Thoracic aorta (tissue), 2 donors: ENCODE measurements around the gene SLC27A4. TPM values are rescaled to one million over a fixed set of nuclear protein-coding genes. Genes with fewer than 3 reads are reported as not detected.

Experiments used
- ATAC-seq: fragments of 150-250 bp; one replicate; pipeline ENCODE4 v1.8.0; 2017; ENCODE audit warnings: low read depth; ENCODE audit not compliant: insufficient number of reproducible peaks, low FRiP score
- DNase-seq: peaks from one replicate; pipeline ENCODE4 v3.0.0-alpha.2; 2020; ENCODE audit warnings: low spot score
- H3K27ac ChIP-seq, 2 donors: fragments of 200-600 bp; sonication (generic); 1 replicate in 1 of 2; 2 replicates in 1 of 2; pipeline ENCODE4 v1.5.1; 2016; ENCODE audit warnings: mild to moderate bottlenecking in 2 of 2, moderate library complexity in 2 of 2
- H3K27me3 ChIP-seq: fragments of 200-600 bp; sonication (generic); replicated peaks from 2 replicates; pipeline ENCODE4 v1.6.0; 2016; ENCODE audit warnings: mild to moderate bottlenecking; ENCODE audit not compliant: insufficient read depth
- H3K36me3 ChIP-seq: fragments of 200-600 bp; sonication (generic); one replicate; pipeline ENCODE4 v1.5.1; 2016
- H3K4me1 ChIP-seq, 2 donors: fragments of 200-600 bp; sonication (generic); 1 replicate in 1 of 2; 2 replicates in 1 of 2; pipeline versions ENCODE4 v1.5.1 to v1.6.0; 2016; ENCODE audit warnings: low read depth in 2 of 2, mild to moderate bottlenecking in 1 of 2; ENCODE audit not compliant: control insufficient read depth in 1 of 2
- H3K4me3 ChIP-seq: fragments of 200-600 bp; sonication (generic); 2 replicates; pipeline ENCODE4 v1.5.1; 2016; ENCODE audit warnings: mild to moderate bottlenecking
- H3K9me3 ChIP-seq: fragments of 200-600 bp; sonication (generic); 2 replicates; pipeline ENCODE4 v1.5.1; 2016
- total RNA-seq, 2 donors: library from RNA; depleted of rRNA; stranded (reverse); fragments of >200 nt; gene quantifications; one replicate each; pipeline versions ENCODE4 v1.1.0 to v1.2.3, GENCODE V29; 2016
- TF ChIP-seq, protein P1 (sequence below): fragments of 200-600 bp; sonication (generic); IDR thresholded peaks from one replicate; pipeline ENCODE4 v1.5.1; 2019; ENCODE audit warnings: antibody characterized with exemption

Gene SLC27A4
- total RNA-seq, 2 donors from 2014 or later: 20.9 to 36.8 TPM

DNA sequence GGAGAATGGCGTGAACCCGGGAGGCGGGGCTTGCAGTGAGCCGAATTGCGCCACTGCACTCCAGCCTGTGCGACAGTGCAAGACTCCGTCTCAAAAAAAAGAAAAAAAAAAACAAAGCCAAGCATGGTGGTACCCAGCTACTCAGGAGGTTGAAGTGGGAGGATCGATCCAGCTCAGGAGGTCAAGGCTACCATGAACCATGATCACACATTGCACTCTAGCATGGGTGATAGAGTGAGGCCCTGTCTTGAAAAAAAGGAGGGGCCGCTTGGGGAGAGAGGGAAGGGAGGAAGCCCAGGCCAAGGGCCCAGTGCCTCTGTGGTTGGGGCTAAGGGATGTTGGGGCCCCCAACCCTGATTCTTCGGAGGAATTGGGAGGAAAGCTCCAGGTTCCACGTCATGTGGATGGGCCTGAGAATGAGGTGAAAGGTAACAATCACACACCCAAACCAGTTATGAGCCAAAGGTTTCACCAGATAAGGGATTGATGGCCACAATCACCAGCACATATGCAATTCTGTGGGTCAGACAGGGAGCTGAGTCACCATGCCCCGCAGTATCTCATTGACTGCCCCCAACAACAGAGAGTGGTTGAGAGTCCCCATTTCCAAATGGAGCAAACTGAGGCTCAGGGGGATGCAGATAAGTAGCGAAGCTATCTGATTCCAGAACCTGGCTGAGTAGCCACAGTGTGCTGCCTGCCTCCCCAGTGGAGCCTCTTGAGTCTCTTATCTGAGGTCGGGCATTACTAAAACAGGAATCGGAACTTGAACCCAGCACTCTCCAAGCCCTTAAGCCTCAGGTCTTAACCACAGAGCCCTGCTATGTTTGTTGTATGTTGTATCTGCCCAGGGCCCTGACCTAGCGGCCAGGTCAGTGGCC lies 43.7 kb upstream of the SLC27A4 start:
- Histone ChIP-seq H3K9me3 (no peaks in the 10 kb centered on the region), H3K27ac (no peak overlapping the region), H3K36me3 (no peaks in the 10 kb centered on the region), H3K27me3 (no peaks in the 10 kb centered on the region), H3K4me3 (no peak overlapping the region), H3K4me1 (no peaks in the 10 kb centered on the region)
- DNase-seq: no peak
- no peak for ATAC-seq
- TF ChIP-seq, protein P1, sequence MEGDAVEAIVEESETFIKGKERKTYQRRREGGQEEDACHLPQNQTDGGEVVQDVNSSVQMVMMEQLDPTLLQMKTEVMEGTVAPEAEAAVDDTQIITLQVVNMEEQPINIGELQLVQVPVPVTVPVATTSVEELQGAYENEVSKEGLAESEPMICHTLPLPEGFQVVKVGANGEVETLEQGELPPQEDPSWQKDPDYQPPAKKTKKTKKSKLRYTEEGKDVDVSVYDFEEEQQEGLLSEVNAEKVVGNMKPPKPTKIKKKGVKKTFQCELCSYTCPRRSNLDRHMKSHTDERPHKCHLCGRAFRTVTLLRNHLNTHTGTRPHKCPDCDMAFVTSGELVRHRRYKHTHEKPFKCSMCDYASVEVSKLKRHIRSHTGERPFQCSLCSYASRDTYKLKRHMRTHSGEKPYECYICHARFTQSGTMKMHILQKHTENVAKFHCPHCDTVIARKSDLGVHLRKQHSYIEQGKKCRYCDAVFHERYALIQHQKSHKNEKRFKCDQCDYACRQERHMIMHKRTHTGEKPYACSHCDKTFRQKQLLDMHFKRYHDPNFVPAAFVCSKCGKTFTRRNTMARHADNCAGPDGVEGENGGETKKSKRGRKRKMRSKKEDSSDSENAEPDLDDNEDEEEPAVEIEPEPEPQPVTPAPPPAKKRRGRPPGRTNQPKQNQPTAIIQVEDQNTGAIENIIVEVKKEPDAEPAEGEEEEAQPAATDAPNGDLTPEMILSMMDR: no peak

DNA sequence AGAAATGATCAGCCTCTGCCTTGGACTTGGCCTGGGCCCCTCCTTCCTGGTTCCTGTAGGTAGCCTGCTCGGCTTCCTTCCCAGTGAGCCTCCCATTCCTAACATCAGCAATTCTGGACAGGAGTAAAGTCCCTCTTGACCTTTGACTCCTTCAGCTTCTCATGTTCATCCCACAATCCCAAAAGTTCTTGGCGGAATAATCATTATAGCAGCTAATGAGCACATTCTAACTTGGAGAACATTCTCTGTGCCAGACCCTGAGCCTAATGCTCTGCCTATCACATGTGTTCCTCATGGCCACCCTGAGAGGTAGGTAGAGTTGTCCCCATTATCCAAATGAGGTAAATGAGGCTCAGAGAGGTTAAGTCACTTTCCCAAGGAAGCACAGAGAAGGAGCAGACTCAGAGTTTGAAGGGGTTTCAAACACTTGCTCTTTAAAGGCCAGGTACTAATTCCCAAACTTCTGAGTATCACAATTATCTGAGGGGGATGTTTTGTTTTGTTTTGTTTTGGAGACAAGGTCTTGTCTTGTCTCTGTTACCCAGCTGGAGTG lies 43.0 kb upstream of the SLC27A4 start:
- H3K27ac ChIP-seq: no peak overlapping the region
- no peaks in the 10 kb centered on the region for H3K4me1 ChIP-seq
- no peak overlapping the region for H3K4me3 ChIP-seq
- ATAC-seq (no peak), DNase-seq (no peak)
- H3K36me3 ChIP-seq: no peaks in the 10 kb centered on the region
- no peaks in the 10 kb centered on the region for H3K27me3 ChIP-seq
- H3K9me3 ChIP-seq: no peaks in the 10 kb centered on the region
- TF ChIP-seq, protein P1: no peak

DNA sequence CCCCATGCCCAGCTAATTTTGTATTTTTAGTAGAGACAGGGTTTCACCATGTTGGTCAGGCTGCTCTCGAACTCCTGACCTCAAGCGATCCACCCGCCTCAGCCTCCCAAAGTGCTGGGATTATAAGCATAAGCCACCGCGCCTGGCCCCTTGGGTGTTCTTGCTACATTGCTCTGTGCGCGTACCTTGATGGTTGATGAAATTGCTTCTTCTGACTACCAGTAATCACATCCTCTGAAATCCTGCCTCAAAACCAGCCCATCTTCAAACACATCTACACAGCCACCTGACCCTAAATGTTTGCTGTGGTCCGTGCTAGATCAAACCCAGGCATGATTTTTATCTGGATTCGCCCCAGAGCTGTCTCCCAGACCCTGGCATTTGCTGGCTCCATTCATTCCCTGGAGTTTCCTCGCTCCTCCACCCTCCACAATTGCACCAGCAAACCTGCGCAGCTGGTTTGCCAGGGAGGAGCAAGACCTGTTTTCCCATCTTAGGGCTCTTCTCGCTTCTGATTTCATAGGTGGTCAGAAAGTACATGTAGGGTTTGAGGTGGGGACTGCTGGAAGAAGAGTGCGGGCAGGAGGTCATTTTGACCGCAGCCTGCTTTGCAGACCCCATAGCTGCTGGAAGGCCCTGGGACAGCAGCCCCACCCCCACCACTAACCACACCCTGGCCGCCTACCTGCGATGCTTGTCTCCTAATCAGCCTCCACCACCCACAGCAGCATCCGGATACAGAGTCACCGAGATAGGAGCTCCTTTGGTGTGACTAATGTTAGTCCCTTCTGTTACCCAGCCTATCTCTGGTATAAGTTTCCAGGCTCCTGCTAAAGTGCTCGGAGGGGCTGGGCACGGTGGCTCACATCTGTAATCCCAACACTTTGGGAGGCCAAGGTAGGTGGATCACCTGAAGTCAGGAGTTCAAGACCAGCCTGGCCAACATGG lies 41.5 kb upstream of the SLC27A4 start:
- DNase-seq: no peak
- no peak for ATAC-seq
- Histone ChIP-seq H3K4me3 (no peak overlapping the region), H3K36me3 (no peaks in the 10 kb centered on the region), H3K4me1 (no peaks in the 10 kb centered on the region), H3K27me3 (no peaks in the 10 kb centered on the region), H3K9me3 (no peaks in the 10 kb centered on the region), H3K27ac (no peak overlapping the region)
- TF ChIP-seq, protein P1: no peak

DNA sequence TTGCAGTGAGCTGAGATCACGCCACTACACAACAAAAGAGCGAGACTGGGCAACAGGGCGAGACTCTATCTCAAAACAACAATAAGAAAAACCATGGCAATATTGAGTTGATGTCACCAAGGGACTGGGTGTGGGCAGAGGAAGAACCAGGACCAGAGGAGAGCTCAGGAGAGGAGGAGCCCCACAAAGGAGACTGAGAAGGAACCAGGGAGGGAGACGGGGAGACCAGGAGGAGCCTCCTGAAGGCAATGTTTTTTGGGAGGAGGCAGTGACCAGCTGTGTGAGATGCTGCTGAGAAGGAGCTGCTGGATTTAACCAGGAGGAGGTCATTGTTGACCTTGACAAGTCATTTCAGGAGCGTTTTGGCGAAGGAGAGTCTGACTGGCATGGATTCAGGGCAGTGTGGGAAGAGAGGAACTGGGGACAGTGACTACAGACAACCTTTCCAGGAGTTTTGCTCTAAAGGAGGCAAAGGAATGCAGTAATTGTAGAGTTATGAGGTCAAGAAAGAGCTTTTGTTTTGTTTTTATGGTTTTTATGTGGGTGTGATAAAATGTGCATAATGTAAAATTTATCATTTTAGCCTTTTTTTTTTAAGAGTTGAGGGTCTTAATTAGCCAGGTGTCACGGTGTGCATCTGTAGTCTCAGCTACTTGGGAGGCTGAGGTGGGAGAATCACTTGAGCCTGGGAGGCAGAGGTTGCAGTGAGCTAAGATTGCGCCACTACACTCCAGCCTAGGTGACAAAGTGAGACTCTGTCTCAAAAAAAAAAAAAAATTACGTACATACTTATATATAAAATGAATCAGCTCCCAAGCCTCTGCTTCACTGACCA lies 36.0 kb upstream of the SLC27A4 start:
- Histone ChIP-seq H3K27me3 (no peaks in the 10 kb centered on the region), H3K36me3 (peaks cover 4% of the 10 kb centered on the region), H3K4me1 (no peaks in the 10 kb centered on the region), H3K27ac (no peak overlapping the region), H3K9me3 (no peaks in the 10 kb centered on the region), H3K4me3 (no peak overlapping the region)
- ATAC-seq (no peak), DNase-seq (no peak)
- TF ChIP-seq, protein P1: no peak
